Neural cell (in vitro differentiated cells): Measurements from ENCODE around the gene PDE3A. TPM values are rescaled to one million over a fixed set of nuclear protein-coding genes. Genes with fewer than 3 reads are reported as not detected.

Source experiments
- H2AFZ ChIP-seq: fragments of 200-600, 300-800 bp; sonication (generic), shearing (Covaris generic); 2 replicates; pipeline ENCODE4 v1.6.0; 2014; ENCODE audit warnings: low read depth, mild to moderate bottlenecking, antibody characterized with exemption, low read length, moderate library complexity
- H3F3A ChIP-seq: fragments of 200-600 bp; shearing (Covaris generic); 2 replicates; pipeline ENCODE4 v1.6.1; 2016; ENCODE audit warnings: mild to moderate bottlenecking, moderate library complexity, mixed read lengths, antibody characterized with exemption, low read length; ENCODE audit not compliant: insufficient read depth, poor library complexity, severe bottlenecking
- H3K27ac ChIP-seq: fragments of 200-600, 300-800 bp; sonication (generic), shearing (Covaris generic); 2 replicates; pipeline ENCODE4 v1.5.1; 2014; ENCODE audit warnings: mild to moderate bottlenecking, low read length, moderate library complexity
- H3K27me3 ChIP-seq: fragments of 300-800, 200-600 bp; sonication (generic), shearing (Covaris generic); 2 replicates; pipeline ENCODE4 v1.6.0; 2014; ENCODE audit warnings: mild to moderate bottlenecking, low read depth, low read length, moderate library complexity; ENCODE audit not compliant: insufficient read depth
- H3K36me3 ChIP-seq: fragments of 300-800, 200-600 bp; sonication (generic), shearing (Covaris generic); 2 replicates; pipeline ENCODE4 v1.5.1; 2014; ENCODE audit warnings: mild to moderate bottlenecking, antibody characterized with exemption, low read length, moderate library complexity; ENCODE audit not compliant: insufficient read depth
- H3K4me2 ChIP-seq: fragments of 300-800, 200-600 bp; sonication (generic), shearing (Covaris generic); 2 replicates; pipeline ENCODE4 v1.6.0; 2014; ENCODE audit warnings: mild to moderate bottlenecking, low read length
- H3K4me3 ChIP-seq: fragments of 300-800, 200-600 bp; sonication (generic), shearing (Covaris generic); 2 replicates; pipeline ENCODE4 v1.5.1; 2014; ENCODE audit warnings: mild to moderate bottlenecking, low read length, moderate library complexity
- H3K79me2 ChIP-seq: fragments of 200-600 bp; shearing (Covaris generic); replicated peaks from 2 replicates; pipeline ENCODE4 v1.6.0; 2014; ENCODE audit warnings: mild to moderate bottlenecking, low read length, moderate library complexity; ENCODE audit not compliant: insufficient read depth
- H3K9ac ChIP-seq: fragments of 300-800, 200-600 bp; sonication (generic), shearing (Covaris generic); 2 replicates; pipeline ENCODE4 v1.6.1; 2016; ENCODE audit warnings: mild to moderate bottlenecking, low read length, mixed read lengths
- H3K9me2 ChIP-seq: fragments of 200-600 bp; shearing (Covaris generic); 2 replicates; pipeline ENCODE4 v1.6.1; 2016; ENCODE audit warnings: mild to moderate bottlenecking, low read length, mixed read lengths; ENCODE audit not compliant: insufficient read depth
- H3K9me3 ChIP-seq: fragments of 200-600, 300-800 bp; sonication (generic), shearing (Covaris generic); 2 replicates; pipeline ENCODE4 v1.6.1; 2016; ENCODE audit warnings: mild to moderate bottlenecking, mixed run types, low read length, moderate library complexity, mixed read lengths
- H4K20me1 ChIP-seq: fragments of 200-600 bp; shearing (Covaris generic); 2 replicates; pipeline ENCODE4 v1.6.1; 2016; ENCODE audit warnings: mild to moderate bottlenecking, mixed run types; ENCODE audit not compliant: insufficient read depth
- CTCF ChIP-seq: fragments of 450-650 bp; IDR thresholded peaks from 2 replicates; pipeline ENCODE4 v1.5.1; 2014; ENCODE audit warnings: antibody characterized with exemption, mild to moderate bottlenecking, moderate library complexity; ENCODE audit not compliant: poor library complexity, severe bottlenecking
- EP300 ChIP-seq: fragments of 450-650 bp; conservative IDR thresholded peaks from 2 replicates; pipeline ENCODE4 v1.6.1; 2014; ENCODE audit warnings: antibody characterized with exemption, mild to moderate bottlenecking, moderate library complexity; ENCODE audit not compliant: poor library complexity, severe bottlenecking
- EZH2 ChIP-seq: fragments of 200-600, 300-800 bp; shearing (Covaris generic), sonication (generic); IDR thresholded peaks from 2 replicates; pipeline ENCODE4 v1.6.1; 2014; ENCODE audit warnings: antibody characterized with exemption, low read length, borderline replicate concordance, mild to moderate bottlenecking; ENCODE audit not compliant: insufficient read depth, poor library complexity, severe bottlenecking
- MXI1 ChIP-seq: fragments of 450-650 bp; conservative IDR thresholded peaks from 2 replicates; pipeline ENCODE4 v1.6.1; 2014; ENCODE audit warnings: antibody characterized with exemption, mild to moderate bottlenecking; ENCODE audit not compliant: poor library complexity, severe bottlenecking
- POLR2AphosphoS5 ChIP-seq: IDR thresholded peaks from 2 replicates; pipeline ENCODE4 v1.6.1; 2012
- RAD21 ChIP-seq: fragments of 450-650 bp; conservative IDR thresholded peaks from 2 replicates; pipeline ENCODE4 v1.6.1; 2014; ENCODE audit warnings: antibody characterized with exemption, mild to moderate bottlenecking, moderate library complexity
- REST ChIP-seq: IDR thresholded peaks from 2 replicates; pipeline ENCODE4 v1.6.1; 2012; ENCODE audit warnings: borderline replicate concordance
- SMC3 ChIP-seq: fragments of 450-650 bp; conservative IDR thresholded peaks from 2 replicates; pipeline ENCODE4 v1.6.1; 2014; ENCODE audit warnings: antibody characterized with exemption, mild to moderate bottlenecking, moderate library complexity; ENCODE audit not compliant: poor library complexity
- TAF1 ChIP-seq: IDR thresholded peaks from 2 replicates; pipeline ENCODE4 v1.6.1; 2012; ENCODE audit warnings: low read depth
- polyA plus RNA-seq: library from polyadenylated mRNA; depleted of rRNA; stranded (reverse); fragments of >200 nt; gene quantifications from 2 replicates; pipeline ENCODE4 v1.2.3, GENCODE V29; 2014

Gene PDE3A
- polyA plus RNA-seq, 1 donor from 2014 or later: 0.94 TPM

- H3F3A ChIP-seq: no peaks in the 10 kb centered on the region
- no peak overlapping the region for H3K9ac ChIP-seq
- H2AFZ ChIP-seq: no peak overlapping the region
- H4K20me1 ChIP-seq: no peaks in the 10 kb centered on the region
- no peak overlapping the region for H3K4me3 ChIP-seq
- TF ChIP-seq REST: no peak
- no peak for TF ChIP-seq SMC3
- TF ChIP-seq RAD21: no peak
- no peak for TF ChIP-seq EZH2
- TF ChIP-seq POLR2AphosphoS5: no peak
- no peak for TF ChIP-seq TAF1
- TF ChIP-seq EP300: no peak
- no peak for TF ChIP-seq CTCF
- TF ChIP-seq MXI1: no peak
- H3K36me3 ChIP-seq: no peaks in the 10 kb centered on the region
- H3K9me3 ChIP-seq: no peaks in the 10 kb centered on the region
- H3K4me2 ChIP-seq: no peak overlapping the region
- H3K79me2 ChIP-seq: no peaks in the 10 kb centered on the region
- H3K9me2 ChIP-seq: no peaks in the 10 kb centered on the region
- H3K27ac ChIP-seq: no peak overlapping the region
- H3K27me3 ChIP-seq: no peaks in the 10 kb centered on the region
These were observed 127.7 kb downstream of the PDE3A start for GRCh38 chr12:20495997-20496396.

DNA sequence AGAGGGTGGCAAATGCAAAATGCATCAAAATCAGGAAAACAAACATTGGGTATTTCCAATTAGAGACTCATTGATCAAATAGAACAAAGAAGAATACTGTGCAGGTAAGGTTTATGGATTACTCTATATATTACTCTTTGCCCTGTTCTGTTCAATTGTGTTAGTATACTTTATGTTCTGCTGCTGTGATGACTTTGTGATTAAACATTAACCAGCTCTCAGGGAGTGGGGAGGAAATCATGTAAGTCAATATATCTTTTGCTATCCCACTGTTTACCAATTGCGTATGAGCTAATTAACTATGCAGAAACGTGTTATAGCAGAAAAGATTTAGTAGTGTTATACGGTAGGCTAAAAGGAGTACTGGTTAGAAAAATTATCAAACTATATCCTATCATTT, 129.4 kb downstream of the PDE3A start:
- no peaks in the 10 kb centered on the region for H3K79me2 ChIP-seq
- H3K9ac ChIP-seq: no peak overlapping the region
- H3K9me2 ChIP-seq: no peaks in the 10 kb centered on the region
- TF ChIP-seq POLR2AphosphoS5 (no peak), CTCF (no peak)
- H4K20me1 ChIP-seq: no peaks in the 10 kb centered on the region
- no peaks in the 10 kb centered on the region for H3K27me3 ChIP-seq
- no peaks in the 10 kb centered on the region for H3K9me3 ChIP-seq
- H3K4me2 ChIP-seq: no peak overlapping the region
- H2AFZ ChIP-seq: no peak overlapping the region
- no peaks in the 10 kb centered on the region for H3K36me3 ChIP-seq
- H3F3A ChIP-seq: no peaks in the 10 kb centered on the region
- H3K27ac ChIP-seq: no peak overlapping the region
- H3K4me3 ChIP-seq: no peak overlapping the region
